Heart left ventricle (tissue), 16 donors: ENCODE results near the gene POU3F3. TPM values are rescaled to one million over a fixed set of nuclear protein-coding genes. Genes with fewer than 3 reads are reported as not detected.

ENCODE experiments used
- ATAC-seq, 4 donors: fragments of 200-7000 bp; cut with Tn5 transposase; one replicate each; pipeline ENCODE4 v1.9.1; 2020 to 2022; ENCODE audit warnings: moderate library complexity in 4 of 4, mild to moderate bottlenecking in 3 of 4, moderate number of reproducible peaks in 1 of 4
- DNase-seq, 5 donors: peaks; one replicate each; pipeline ENCODE4 v3.0.0-alpha.2; 2020
- H3K27ac ChIP-seq, 12 donors: fragments of 200-600 bp; sonication (generic) in 4 of 12; one replicate each; pipeline versions ENCODE4 v1.5.0 to v1.8.0; 2016 to 2022; ENCODE audit warnings: mild to moderate bottlenecking in 2 of 12
- H3K27me3 ChIP-seq, 9 donors: fragments of 200-600 bp; sonication (generic) in 2 of 9; one replicate each; pipeline versions ENCODE4 v1.5.1 to v1.8.0; 2016 to 2022; ENCODE audit warnings: mild to moderate bottlenecking in 3 of 9
- H3K36me3 ChIP-seq, 9 donors: fragments of 200-600 bp; sonication (generic) in 2 of 9; one replicate each; pipeline versions ENCODE4 v1.5.0 to v1.8.0; 2018 to 2022; ENCODE audit warnings: mild to moderate bottlenecking in 2 of 9
- H3K4me1 ChIP-seq, 12 donors: fragments of 200-600 bp; sonication (generic) in 4 of 12; one replicate each; pipeline versions ENCODE4 v1.5.0 to v1.8.0; 2016 to 2022; ENCODE audit warnings: mild to moderate bottlenecking in 3 of 12
- H3K4me3 ChIP-seq, 12 donors: fragments of 200-600 bp; sonication (generic) in 4 of 12; one replicate each; pipeline versions ENCODE4 v1.5.0 to v1.8.0; 2017 to 2022; ENCODE audit warnings: mild to moderate bottlenecking in 9 of 12, moderate library complexity in 4 of 12
- H3K9me3 ChIP-seq, 12 donors: fragments of 200-600 bp; sonication (generic) in 4 of 12; one replicate each; pipeline versions ENCODE4 v1.5.0 to v1.8.0; 2016 to 2022; ENCODE audit warnings: mild to moderate bottlenecking in 1 of 12
- CTCF ChIP-seq, 12 donors: fragments of 200-600 bp; sonication (generic) in 4 of 12; IDR thresholded peaks; one replicate each; pipeline versions ENCODE4 v1.5.0 to v1.8.0; 2018 to 2022; ENCODE audit warnings: antibody characterized with exemption in 12 of 12, mild to moderate bottlenecking in 5 of 12
- POLR2A ChIP-seq, 2 donors: fragments of 450-650 bp; IDR thresholded peaks; one replicate each; pipeline ENCODE4 v1.6.1; 2017; ENCODE audit warnings: antibody characterized with exemption in 2 of 2, mild to moderate bottlenecking in 2 of 2, moderate library complexity in 2 of 2
- WGBS, 4 donors: extraction: QIAGEN DNeasy Blood & Tissue Kit in 2 of 4; methylation state at CpG; one replicate each; pipeline versions ENCODE4 v1.1.5 to v1.1.7; 2013 to 2018; 5-methylcytosine and 5-hydroxymethylcytosine counted together
- intact Hi-C, 10 donors: fragments of 100-400 bp; cut with DNase I; formaldehyde crosslinking; loops; one replicate each; pipeline versions ENCODE4 v1.11.1 to v1.14.2; 2022
- polyA plus RNA-seq, 2 donors: library from polyadenylated mRNA; stranded (reverse); fragments of 200-250 nt; gene quantifications; one replicate each; pipeline ENCODE4 v1.2.3, GENCODE V29; 2013
- total RNA-seq, 9 donors: library from RNA; depleted of rRNA in 2 of 9; stranded (reverse); fragments of >200 nt in 2 of 9; fragmentation: NEBNext Ultra II Directional in 3 of 9; extraction: Animal tissue kit (Norgen Biotek cat#: 25700) in 3 of 9; gene quantifications; one replicate each; pipeline versions ENCODE4 v1.1.0 to v1.2.4, GENCODE V29; 2016 to 2023
- donor health status: ischemic (EF 13 %, LVEDD 7.1; RV severe dilation, severe dysfunction).
- donor health status: healthy with polysubstance abuse.
- donor health status: DM: no; HTN: yes; CAD: no.
- donor health status: DM: no; HTN: no; CAD: no.
- donor health status: ischemic (EF 25% LVEDD 6.9; RV normal size, moderate dysfunction).
- donor health status: ischemic (EF 25% LVEDD 5.7; RV mildly dilated, moderate dysfunction).
- donor health status: healthy.
- donor health status: DM: yes; HTN: yes; CAD: no.
- donor health status: ischemic (EF 35%, LVEDD 5.7; RV mildly dilated, moderate dysfunction).
- donor health status: nonischemic (EF 11% LVEDD 7.7; RV severe dilation, severe dysfunction).
- donor health status: DM: yes; HTN: yes; CAD: no.
- donor health status: PGD.
- donor health status: ischemic (EF 29% LVEDD 5.4; RV normal size, mild dysfunction).
- donor health status: nonischemic (EF 23%, LVEDD 6.1; RV moderate dilation, normal function).

POU3F3 gene
- total and polyA plus RNA-seq, 11 donors = 0.08 to 0.27 TPM; not detected in 9

- Histone ChIP-seq H3K4me3 (peak overlapping the region in 11 of 12 donors; percentile 14 to 58 (median 41)), H3K9me3 (no peaks in the 10 kb centered on the region), H3K27me3 (peaks cover 55 to 89% (median 84%) of the 10 kb centered on the region in 9 donors), H3K36me3 (no peaks in the 10 kb centered on the region), H3K4me1 (peaks cover 0 to 45% (median 22%) of the 10 kb centered on the region in 12 donors), H3K27ac (no peak overlapping the region)
- peak in 3 of 4 donors; percentile 39 to 45 (median 43) for ATAC-seq
- 2 to 4% (median 3%) methylated on average over 20 to 39 of the region's 39 CpGs for WGBS, 4 donors
- intact Hi-C loops = loop anchor here in 1 of 10 donors (5.0 kb wide), 1 partner anchor 195 kb away; no protein-coding TSS in a partner anchor
- no peak for DNase-seq
- TF ChIP-seq CTCF (IDR thresholded peaks at IDR 0.05) (no peak), POLR2A (IDR thresholded peaks at IDR 0.05) (no peak)
Observed at GRCh38 chr2:104852090-104852666, 1.7 kb upstream of the POU3F3 start.

GRCh38 chr2:104854498-104855220 is 744 bp downstream of the POU3F3 start:
- WGBS, 4 donors = 3 to 5% (median 4%) methylated on average over 31 to 48 of the region's 48 CpGs
- ATAC-seq = no peak
- intact Hi-C loops = loop anchor here in 1 of 10 donors (5.0 kb wide), 1 partner anchor 197 kb away; no protein-coding TSS in a partner anchor
- Histone ChIP-seq H3K27ac (no peak overlapping the region), H3K4me1 (peaks cover 0 to 53% (median 26%) of the 10 kb centered on the region in 12 donors), H3K27me3 (peaks cover 68 to 90% (median 84%) of the 10 kb centered on the region in 9 donors), H3K4me3 (peak overlapping the region in 4 of 12 donors; percentile 15 to 51 (median 39)), H3K36me3 (no peaks in the 10 kb centered on the region), H3K9me3 (no peaks in the 10 kb centered on the region)
- TF ChIP-seq CTCF (IDR thresholded peaks at IDR 0.05) (no peak), POLR2A (IDR thresholded peaks at IDR 0.05) (no peak)
- no peak for DNase-seq

GRCh38 chr2:104855221-104856085 is 1.5 kb downstream of the POU3F3 start:
- 0 to 2% (median 1%) methylated on average over 1 to 105 of the region's 135 CpGs for WGBS, 4 donors
- no peaks in the 10 kb centered on the region for H3K36me3 ChIP-seq
- DNase-seq (no peak), ATAC-seq (no peak)
- intact Hi-C loops = no loop called here
- H3K27ac ChIP-seq = no peak overlapping the region
- no peak for TF ChIP-seq POLR2A (IDR thresholded peaks at IDR 0.05)
- no peak for TF ChIP-seq CTCF (IDR thresholded peaks at IDR 0.05)
- H3K27me3 ChIP-seq = peaks cover 70 to 90% (median 84%) of the 10 kb centered on the region in 9 donors
- H3K4me1 ChIP-seq = peaks cover 0 to 53% (median 26%) of the 10 kb centered on the region in 12 donors
- no peaks in the 10 kb centered on the region for H3K9me3 ChIP-seq
- H3K4me3 ChIP-seq = peak overlapping the region in 1 of 12 donors; percentile 15
